Measurements from ENCODE around the gene PSMB11.

DNA sequence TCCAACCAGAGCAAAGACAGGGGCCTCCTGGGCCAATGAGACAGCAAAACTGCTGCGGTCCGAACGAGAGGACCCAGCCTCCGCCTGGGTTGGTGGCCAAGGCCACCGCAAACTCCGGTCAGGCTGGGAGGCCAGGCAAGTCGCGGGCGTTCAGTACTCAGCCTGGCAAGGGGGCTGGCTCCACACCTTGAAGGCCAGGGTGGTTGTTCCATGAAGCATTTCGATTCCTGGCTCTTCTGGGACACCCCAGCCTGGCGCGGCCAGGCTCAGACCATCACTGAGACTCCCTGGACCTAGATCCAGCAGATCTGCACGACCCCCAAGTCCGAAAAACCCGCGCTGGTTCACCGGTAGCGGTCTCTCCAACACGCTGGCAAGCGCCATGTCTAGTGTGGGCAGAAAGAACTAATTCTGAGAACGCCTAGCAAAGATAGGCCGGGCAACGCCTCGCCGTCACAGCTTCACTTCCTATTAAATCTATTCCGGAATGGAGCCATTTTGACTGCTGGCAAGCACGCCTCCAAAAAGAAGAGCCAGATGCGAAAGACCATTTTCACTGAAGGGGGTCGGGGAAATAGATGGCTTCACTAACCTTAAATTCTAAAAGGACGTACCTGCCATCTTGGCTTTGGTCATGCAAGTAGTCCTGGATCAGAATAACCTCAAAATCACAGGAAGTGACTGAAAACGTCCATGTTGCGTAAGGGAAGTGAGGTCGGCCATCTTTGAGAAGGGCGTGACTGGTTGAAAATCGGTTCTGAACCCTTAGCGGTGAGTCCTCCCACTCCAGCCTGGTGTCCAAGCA, 7.3 kb upstream of the PSMB11 start, which contains the start of gene PSMB5:
- TF ChIP-seq, protein P1, sequence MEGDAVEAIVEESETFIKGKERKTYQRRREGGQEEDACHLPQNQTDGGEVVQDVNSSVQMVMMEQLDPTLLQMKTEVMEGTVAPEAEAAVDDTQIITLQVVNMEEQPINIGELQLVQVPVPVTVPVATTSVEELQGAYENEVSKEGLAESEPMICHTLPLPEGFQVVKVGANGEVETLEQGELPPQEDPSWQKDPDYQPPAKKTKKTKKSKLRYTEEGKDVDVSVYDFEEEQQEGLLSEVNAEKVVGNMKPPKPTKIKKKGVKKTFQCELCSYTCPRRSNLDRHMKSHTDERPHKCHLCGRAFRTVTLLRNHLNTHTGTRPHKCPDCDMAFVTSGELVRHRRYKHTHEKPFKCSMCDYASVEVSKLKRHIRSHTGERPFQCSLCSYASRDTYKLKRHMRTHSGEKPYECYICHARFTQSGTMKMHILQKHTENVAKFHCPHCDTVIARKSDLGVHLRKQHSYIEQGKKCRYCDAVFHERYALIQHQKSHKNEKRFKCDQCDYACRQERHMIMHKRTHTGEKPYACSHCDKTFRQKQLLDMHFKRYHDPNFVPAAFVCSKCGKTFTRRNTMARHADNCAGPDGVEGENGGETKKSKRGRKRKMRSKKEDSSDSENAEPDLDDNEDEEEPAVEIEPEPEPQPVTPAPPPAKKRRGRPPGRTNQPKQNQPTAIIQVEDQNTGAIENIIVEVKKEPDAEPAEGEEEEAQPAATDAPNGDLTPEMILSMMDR (conservative IDR thresholded peaks at IDR 0.05; ENCODE audit: low read length) = no peak
- no peak for TF ChIP-seq EZH2phosphoT487 (IDR thresholded peaks at IDR 0.05; ENCODE audit: borderline replicate concordance)
